H1 (cell line): ENCODE results near the gene SLC8A1. TPM values are rescaled to one million over a fixed set of nuclear protein-coding genes. Genes with fewer than 3 reads are reported as not detected.

ENCODE experiments used
- CBX5 ChIP-seq: fragments of 300-800, 300-1000 bp; sonication (generic); IDR thresholded peaks from 2 replicates; pipeline ENCODE4 v1.7.1; 2016; ENCODE audit warnings: antibody characterized with exemption, low read length, low read depth
- CBX8 ChIP-seq: fragments of 300-800, 300-1000 bp; sonication (generic); IDR thresholded peaks from 2 replicates; pipeline ENCODE4 v1.7.1; 2016; ENCODE audit warnings: low read depth, low read length, borderline replicate concordance
- GABPA ChIP-seq: IDR thresholded peaks from 2 replicates; pipeline ENCODE4 v1.6.1; 2011; ENCODE audit warnings: mild to moderate bottlenecking, low read length, moderate library complexity, borderline replicate concordance; ENCODE audit not compliant: insufficient read depth
- SIRT6 ChIP-seq: IDR thresholded peaks from one replicate; pipeline ENCODE4 v1.7.1; 2012; ENCODE audit warnings: low read length, inconsistent platforms
- polyA plus RNA-seq, 7 experiments: library from polyadenylated mRNA; depleted of rRNA in 3 of 7; stranded (reverse) in 5 of 7; unstranded in 2 of 7; fragments of >200 nt in 5 of 7; fragments of 200-250 nt in 2 of 7; gene quantifications; 1 replicate in 5 of 7; 2 replicates in 1 of 7; 4 replicates in 1 of 7; pipeline versions ENCODE4 v1.2.1 to v1.2.3, GENCODE V29; 2011 to 2013; ENCODE audit warnings: missing spikeins in 2 of 7, mixed read lengths in 2 of 7
- total RNA-seq: library from RNA; stranded (reverse); fragmentation: NEBNext Ultra II Directional; extraction: Animal tissue kit (Norgen Biotek cat#: 25700); gene quantifications from 2 replicates; pipeline ENCODE4 v1.2.1, GENCODE V29; 2021
- TF ChIP-seq, protein P1 (sequence below): IDR thresholded peaks from 2 replicates; pipeline ENCODE4 v1.6.1; 2012; ENCODE audit warnings: inconsistent platforms

Gene SLC8A1
- total and polyA plus RNA-seq, 2 of the 8 experiments (the other 6 are each of a cell fraction or from before 2014, with no cell fraction given): 0.68 to 3.6 TPM

DNA sequence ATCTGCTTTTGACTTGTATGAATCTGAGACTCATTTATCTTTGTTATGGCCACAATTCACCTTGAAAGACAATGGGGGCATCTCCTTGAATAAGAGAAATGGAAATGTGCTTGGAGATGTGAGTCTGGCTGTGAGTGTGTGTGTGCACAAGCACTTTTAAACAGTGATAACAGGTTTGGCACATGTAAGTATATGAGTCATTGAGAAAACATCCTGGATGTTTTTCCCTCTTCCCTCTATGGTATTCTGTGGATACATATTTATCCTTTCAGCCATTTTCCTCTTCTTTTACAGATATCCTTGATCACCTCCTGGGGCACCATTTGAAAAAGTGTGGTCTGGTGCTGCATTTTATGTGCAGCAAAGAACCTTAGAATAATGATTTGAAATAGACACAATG, 355.5 kb downstream of the SLC8A1 start (continued):
- TF ChIP-seq, protein P1, sequence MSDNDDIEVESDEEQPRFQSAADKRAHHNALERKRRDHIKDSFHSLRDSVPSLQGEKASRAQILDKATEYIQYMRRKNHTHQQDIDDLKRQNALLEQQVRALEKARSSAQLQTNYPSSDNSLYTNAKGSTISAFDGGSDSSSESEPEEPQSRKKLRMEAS: no peak
- TF ChIP-seq CBX5 (no peak), CBX8 (no peak), GABPA (no peak), SIRT6 (no peak)
